ENCODE measurements around the gene NPDC1.

- TF ChIP-seq CTCF (conservative IDR thresholded peaks at IDR 0.05) (no peak), EZH2 (IDR thresholded peaks at IDR 0.05; ENCODE audit: low read depth) (no peak)
Measured at GRCh38 chr9:137048655-137049543, 2.9 kb upstream of the NPDC1 start.
